Panc1 (cell line): ENCODE results near the gene PANK4.

Experiments used
- CTCF ChIP-seq: fragments of 450-650 bp; IDR thresholded peaks from 2 replicates; pipeline ENCODE4 v1.5.1; 2017; ENCODE audit warnings: mild to moderate bottlenecking
- SIN3A ChIP-seq: IDR thresholded peaks from 2 replicates; pipeline ENCODE4 v1.6.1; 2012; ENCODE audit warnings: low read depth, mild to moderate bottlenecking, low read length, moderate library complexity, borderline replicate concordance; ENCODE audit not compliant: insufficient read depth

DNA sequence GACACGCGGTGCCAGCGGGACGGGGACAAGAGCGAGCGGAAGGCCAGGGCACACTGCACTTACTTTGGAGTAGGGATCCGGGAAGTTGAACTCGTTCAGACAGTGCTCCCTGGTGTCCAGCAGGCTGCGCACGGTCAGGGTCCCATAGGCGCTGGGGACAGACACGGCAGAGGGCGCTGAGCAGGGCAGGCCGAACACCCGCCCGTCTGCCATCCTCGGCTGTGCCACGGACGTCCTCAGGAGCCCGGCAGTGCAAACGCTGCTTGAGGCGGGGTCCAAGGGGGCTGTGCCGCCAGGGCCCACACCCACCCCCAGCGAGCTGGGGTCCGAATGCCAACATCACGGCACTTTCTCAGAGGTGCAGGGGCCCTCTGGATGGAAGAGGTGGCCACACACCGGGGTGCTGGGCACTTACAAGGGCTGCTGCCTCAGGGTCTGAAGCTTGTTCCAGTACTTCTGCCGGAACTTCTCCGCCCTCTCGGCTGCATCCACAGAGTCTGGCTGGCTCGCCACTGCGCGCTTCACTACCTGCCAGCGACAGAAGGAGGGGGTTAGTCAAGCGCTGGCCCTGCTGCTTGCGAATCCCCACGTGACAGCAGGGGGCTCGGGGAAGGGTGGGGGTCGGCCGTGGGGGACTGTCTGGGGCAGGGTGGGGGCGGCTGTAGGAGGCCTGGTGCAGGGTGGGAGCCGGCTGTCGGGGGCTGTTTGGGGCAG lies 12.3 kb downstream of the PANK4 start:
- no peak for TF ChIP-seq SIN3A
- no peak for TF ChIP-seq CTCF
